BJ (cell line): ENCODE measurements around the gene ST13. TPM values are rescaled to one million over a fixed set of nuclear protein-coding genes. Genes with fewer than 3 reads are reported as not detected.

ENCODE experiments used
- CTCF ChIA-PET: fragments of 350-600 bp; formaldehyde crosslinking; extraction: SDS; loops from one replicate; lab custom pipeline; 2021; ENCODE audit warnings: antibody characterized with exemption, inconsistent platforms; lab: Yijun Ruan, JAX
- POLR2A ChIA-PET: fragments of 300-600 bp; sonication (Branson Sonifier 250); formaldehyde crosslinking; extraction: SDS; loops from one replicate; lab custom pipeline; 2021; ENCODE audit warnings: antibody characterized with exemption; lab: Charles Lee
- DNase-seq: peaks from one replicate; pipeline ENCODE4 v3.0.0-alpha.2; 2011; ENCODE audit warnings: low read depth
- H3K27me3 ChIP-seq: 2 replicates; pipeline ENCODE4 v1.6.0; 2011; ENCODE audit warnings: low read length; ENCODE audit not compliant: control insufficient read depth, insufficient read depth
- H3K36me3 ChIP-seq: 2 replicates; pipeline ENCODE4 v1.5.1; 2011; ENCODE audit warnings: low read length; ENCODE audit not compliant: control insufficient read depth, insufficient read depth
- H3K4me3 ChIP-seq: 2 replicates; pipeline ENCODE4 v1.5.1; 2011; ENCODE audit warnings: low read depth, mild to moderate bottlenecking, control low read depth, low read length
- polyA plus RNA-seq: library from polyadenylated mRNA; depleted of rRNA; stranded (reverse); fragments of >200 nt; gene quantifications from 2 replicates; pipeline ENCODE4 v1.2.3, GENCODE V29; 2011
- TF ChIP-seq, protein P1 (sequence below): IDR thresholded peaks from 2 replicates; pipeline ENCODE4 v1.5.1; 2011; ENCODE audit warnings: low read depth, mild to moderate bottlenecking, control low read depth, inconsistent platforms, low read length, moderate library complexity; ENCODE audit not compliant: insufficient read depth

The ST13 gene
- polyA plus RNA-seq, 1 experiment, result 90.7 TPM

DNA sequence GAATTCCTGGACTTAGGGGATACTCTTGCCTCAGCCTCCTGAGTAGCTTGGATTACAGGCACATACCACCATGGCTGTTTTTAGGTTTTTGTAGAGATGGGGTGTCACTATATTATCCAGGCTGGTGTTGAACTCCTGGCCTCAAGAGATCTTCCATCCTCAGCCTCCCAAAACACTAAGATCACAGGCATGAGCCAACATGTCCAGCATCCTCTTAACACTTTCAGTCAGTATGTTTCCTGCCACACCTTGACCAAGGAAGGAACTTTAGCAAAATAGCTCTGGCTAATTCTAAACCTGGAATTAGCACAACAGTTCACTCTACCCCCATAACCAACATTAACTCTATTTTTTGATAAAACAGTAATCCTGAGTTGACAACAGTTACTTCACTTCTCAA is 32.7 kb upstream of the ST13 start:
- no peaks in the 10 kb centered on the region for H3K27me3 ChIP-seq
- H3K4me3 ChIP-seq, result no peak overlapping the region
- no peak for DNase-seq
- TF ChIP-seq, protein P1, sequence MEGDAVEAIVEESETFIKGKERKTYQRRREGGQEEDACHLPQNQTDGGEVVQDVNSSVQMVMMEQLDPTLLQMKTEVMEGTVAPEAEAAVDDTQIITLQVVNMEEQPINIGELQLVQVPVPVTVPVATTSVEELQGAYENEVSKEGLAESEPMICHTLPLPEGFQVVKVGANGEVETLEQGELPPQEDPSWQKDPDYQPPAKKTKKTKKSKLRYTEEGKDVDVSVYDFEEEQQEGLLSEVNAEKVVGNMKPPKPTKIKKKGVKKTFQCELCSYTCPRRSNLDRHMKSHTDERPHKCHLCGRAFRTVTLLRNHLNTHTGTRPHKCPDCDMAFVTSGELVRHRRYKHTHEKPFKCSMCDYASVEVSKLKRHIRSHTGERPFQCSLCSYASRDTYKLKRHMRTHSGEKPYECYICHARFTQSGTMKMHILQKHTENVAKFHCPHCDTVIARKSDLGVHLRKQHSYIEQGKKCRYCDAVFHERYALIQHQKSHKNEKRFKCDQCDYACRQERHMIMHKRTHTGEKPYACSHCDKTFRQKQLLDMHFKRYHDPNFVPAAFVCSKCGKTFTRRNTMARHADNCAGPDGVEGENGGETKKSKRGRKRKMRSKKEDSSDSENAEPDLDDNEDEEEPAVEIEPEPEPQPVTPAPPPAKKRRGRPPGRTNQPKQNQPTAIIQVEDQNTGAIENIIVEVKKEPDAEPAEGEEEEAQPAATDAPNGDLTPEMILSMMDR, result no peak
- peaks cover 4% of the 10 kb centered on the region for H3K36me3 ChIP-seq
- ChIA-PET POLR2A (no interaction called here), CTCF (interaction anchor here (1.3 to 1.7 kb wide), 2 partner anchors 10 to 11 kb away, joined by 4 to 5 read pairs; no protein-coding TSS in a partner anchor)

DNA sequence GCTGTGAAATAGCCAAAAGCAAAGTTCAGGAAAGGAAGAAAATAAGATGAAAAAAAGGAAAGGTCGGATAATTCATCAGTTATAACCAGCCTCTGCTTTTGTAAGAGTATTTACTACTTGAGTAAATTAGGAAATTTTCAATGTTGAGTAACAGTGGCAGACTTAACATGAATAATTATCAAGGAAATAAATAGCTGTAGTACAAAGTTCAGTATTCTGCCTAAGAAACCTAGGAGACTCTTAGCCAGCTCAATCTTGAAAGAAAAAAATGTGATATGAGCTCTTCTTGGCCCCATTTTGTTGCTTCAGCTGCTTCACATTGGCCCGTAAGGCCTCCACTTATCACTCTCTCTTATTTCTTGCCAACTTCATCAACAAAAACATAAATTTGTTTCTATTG is 22.5 kb upstream of the ST13 start:
- TF ChIP-seq, protein P1, result no peak
- no peaks in the 10 kb centered on the region for H3K27me3 ChIP-seq
- DNase-seq, result no peak
- H3K36me3 ChIP-seq, result no peaks in the 10 kb centered on the region; the same call in 1 of the 2 replicates
- no peak overlapping the region for H3K4me3 ChIP-seq
- CTCF ChIA-PET, result interaction anchor here (1.0 to 1.5 kb wide), 2 partner anchors 10 to 13 kb away, joined by 3 to 5 read pairs; no protein-coding TSS in a partner anchor
- POLR2A ChIA-PET, result no interaction called here

DNA sequence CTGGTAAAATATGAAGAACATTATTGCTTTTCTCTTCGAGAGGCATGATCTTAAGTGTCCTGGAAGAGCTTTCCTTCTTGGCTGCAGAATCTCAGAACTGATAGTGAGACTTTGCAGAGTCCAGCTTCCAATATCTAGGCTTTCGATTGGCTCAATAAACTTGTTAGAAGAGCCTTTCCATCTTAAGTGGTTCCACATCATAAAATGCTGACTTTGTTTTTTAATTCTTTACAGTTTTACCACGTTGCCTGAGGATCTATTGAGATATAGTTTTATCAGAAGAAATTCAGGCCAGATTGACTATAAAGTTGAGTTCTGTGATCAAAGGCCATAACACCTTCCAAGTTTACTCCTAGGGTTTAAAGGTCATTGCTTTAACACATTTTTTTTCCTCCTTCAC is 21.0 kb upstream of the ST13 start:
- H3K36me3 ChIP-seq, result no peaks in the 10 kb centered on the region; the same call in none of the 2 replicates
- CTCF ChIA-PET, result interaction anchor here (0.8 to 1.5 kb wide), 3 partner anchors 11 to 195 kb away, joined by 3 to 5 read pairs (median 3); no protein-coding TSS in a partner anchor
- DNase-seq, result no peak
- POLR2A ChIA-PET, result no interaction called here
- no peak overlapping the region for H3K4me3 ChIP-seq
- H3K27me3 ChIP-seq, result no peaks in the 10 kb centered on the region
- TF ChIP-seq, protein P1, result no peak

DNA sequence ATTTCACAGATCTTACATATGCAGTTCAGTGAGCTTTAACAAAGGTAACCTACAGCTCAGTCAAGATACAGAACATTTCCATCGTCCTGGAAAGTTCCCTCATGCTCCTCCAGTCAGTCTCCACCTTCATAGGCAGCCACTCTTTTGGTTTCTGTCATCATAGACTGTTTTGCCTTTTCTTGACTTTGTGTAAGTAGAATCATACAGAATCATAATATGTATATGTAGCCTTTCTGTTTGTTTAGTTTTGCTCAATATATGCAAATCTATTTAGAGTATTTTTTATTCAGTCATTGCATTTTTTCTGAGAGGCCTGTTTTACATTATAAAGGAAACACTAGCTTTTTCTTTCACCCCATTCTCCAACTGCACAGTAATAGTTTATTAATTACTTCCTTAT is 20.5 kb upstream of the ST13 start:
- no peak overlapping the region for H3K4me3 ChIP-seq
- TF ChIP-seq, protein P1, result no peak
- ChIA-PET CTCF (interaction anchor here (0.8 to 1.3 kb wide), 3 partner anchors 11 to 194 kb away, joined by 3 read pairs; no protein-coding TSS in a partner anchor), POLR2A (no interaction called here)
- H3K36me3 ChIP-seq, result no peaks in the 10 kb centered on the region; the same call in none of the 2 replicates
- H3K27me3 ChIP-seq, result no peaks in the 10 kb centered on the region
- DNase-seq, result no peak

DNA sequence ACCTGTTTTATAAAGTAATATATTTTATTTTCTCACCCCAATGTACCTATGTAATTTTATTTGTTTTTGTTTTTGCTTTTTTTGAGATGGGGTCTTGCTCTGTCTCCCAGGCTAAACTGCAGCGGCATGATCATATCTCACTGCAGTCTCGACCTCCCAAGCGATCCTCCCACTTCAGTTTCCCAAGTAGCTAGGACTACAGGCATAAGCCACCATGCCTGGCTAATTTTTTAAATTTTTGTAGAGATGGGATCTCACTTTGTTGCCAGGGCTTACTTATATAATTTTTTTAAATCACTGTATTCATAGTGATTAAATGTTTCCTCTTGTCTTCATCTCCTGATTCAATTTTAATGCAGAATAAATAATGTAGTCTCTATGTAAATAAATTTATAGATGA is 18.7 kb upstream of the ST13 start:
- DNase-seq, result no peak
- H3K36me3 ChIP-seq, result no peaks in the 10 kb centered on the region; the same call in none of the 2 replicates
- CTCF ChIA-PET, result no interaction called here
- H3K4me3 ChIP-seq, result no peak overlapping the region
- POLR2A ChIA-PET, result no interaction called here
- TF ChIP-seq, protein P1, result no peak
- no peaks in the 10 kb centered on the region for H3K27me3 ChIP-seq
